Heart right ventricle (tissue), 16 donors: ENCODE measurements around the gene EGFR. TPM values are rescaled to one million over a fixed set of nuclear protein-coding genes. Genes with fewer than 3 reads are reported as not detected.

Source experiments
- ATAC-seq, 8 donors: fragments of 200-7000 bp; cut with Tn5 transposase; one replicate each; pipeline ENCODE4 v1.9.1; 2020; ENCODE audit warnings: mild to moderate bottlenecking in 8 of 8, moderate library complexity in 8 of 8, moderate number of reproducible peaks in 1 of 8
- DNase-seq, 2 donors: peaks; one replicate each; pipeline ENCODE4 v3.0.0-alpha.2; 2020
- H3K27ac ChIP-seq, 10 donors: fragments of 200-600 bp; sonication (generic) in 2 of 10; one replicate each; pipeline versions ENCODE4 v1.5.0 to v1.8.0; 2020 to 2022; ENCODE audit warnings: mild to moderate bottlenecking in 3 of 10
- H3K27me3 ChIP-seq, 7 donors: fragments of 200-600 bp; one replicate each; pipeline ENCODE4 v1.8.0; 2021 to 2022; ENCODE audit warnings: mild to moderate bottlenecking in 2 of 7
- H3K36me3 ChIP-seq, 9 donors: fragments of 200-600 bp; sonication (generic) in 1 of 9; one replicate each; pipeline versions ENCODE4 v1.5.0 to v1.8.0; 2020 to 2022; ENCODE audit warnings: mild to moderate bottlenecking in 2 of 9
- H3K4me1 ChIP-seq, 9 donors: fragments of 200-600 bp; sonication (generic) in 1 of 9; one replicate each; pipeline versions ENCODE4 v1.5.0 to v1.8.0; 2020 to 2022; ENCODE audit warnings: mild to moderate bottlenecking in 4 of 9
- H3K4me3 ChIP-seq, 10 donors: fragments of 200-600 bp; sonication (generic) in 2 of 10; one replicate each; pipeline versions ENCODE4 v1.5.0 to v1.8.0; 2020 to 2022; ENCODE audit warnings: mild to moderate bottlenecking in 7 of 10, moderate library complexity in 2 of 10
- H3K9me3 ChIP-seq, 11 donors: fragments of 200-600 bp in 10 of 11; sonication (generic) in 2 of 11; one replicate each; pipeline versions ENCODE4 v1.5.0 to v1.8.0; 2013 to 2022; ENCODE audit warnings: mild to moderate bottlenecking in 2 of 11, control low read depth in 1 of 11, moderate library complexity in 1 of 11
- WGBS, 2 donors: extraction: QIAGEN DNeasy Blood & Tissue Kit; methylation state at CpG; one replicate each; pipeline ENCODE4 v1.1.7; 2013; ENCODE audit warnings: inconsistent platforms in 1 of 2; 5-methylcytosine and 5-hydroxymethylcytosine counted together
- intact Hi-C, 10 donors: fragments of 100-400 bp; cut with DNase I; formaldehyde crosslinking; loops; one replicate each; pipeline versions ENCODE4 v1.11.1 to v1.14.2; 2022
- polyA plus RNA-seq, 2 donors: library from polyadenylated mRNA; stranded (reverse); fragments of 200-250 nt; gene quantifications; one replicate each; pipeline ENCODE4 v1.2.3, GENCODE V29; 2013
- total RNA-seq, 10 donors: library from RNA; stranded (reverse); fragmentation: NEBNext Ultra II Directional in 3 of 10; extraction: Animal tissue kit (Norgen Biotek cat#: 25700) in 3 of 10; gene quantifications; one replicate each; pipeline versions ENCODE4 v1.2.1 to v1.2.4, GENCODE V29; 2021 to 2023
- TF ChIP-seq, protein P1 (sequence below), 9 donors: fragments of 200-600 bp; sonication (generic) in 2 of 9; IDR thresholded peaks; one replicate each; pipeline versions ENCODE4 v1.5.0 to v1.8.0; 2021 to 2022; ENCODE audit warnings: antibody characterized with exemption in 9 of 9, mild to moderate bottlenecking in 5 of 9, moderate library complexity in 1 of 9
- donor health status: Arrhythmogenic right ventricular cardiomyopathy.
- donor health status: ischemic (EF 13 %, LVEDD 7.1; RV severe dilation, severe dysfunction).
- donor health status: healthy with polysubstance abuse.
- donor health status: DM: no; HTN: yes; CAD: no.
- donor health status: DM: no; HTN: no; CAD: no.
- donor health status: ischemic (EF 25% LVEDD 6.9; RV normal size, moderate dysfunction).
- donor health status: ischemic (EF 25% LVEDD 5.7; RV mildly dilated, moderate dysfunction).
- donor health status: healthy.
- donor health status: DM: yes; HTN: yes; CAD: no.
- donor health status: Ischemic cardiomyopathy.
- donor health status: ischemic (EF 35%, LVEDD 5.7; RV mildly dilated, moderate dysfunction).
- donor health status: nonischemic (EF 11% LVEDD 7.7; RV severe dilation, severe dysfunction).
- donor health status: DM: yes; HTN: yes; CAD: no.
- donor health status: PGD.
- donor health status: ischemic (EF 29% LVEDD 5.4; RV normal size, mild dysfunction).
- donor health status: nonischemic (EF 23%, LVEDD 6.1; RV moderate dilation, normal function).

The EGFR gene
- total and polyA plus RNA-seq, 12 donors: 1.9 to 13.5 (median 7.6) TPM

DNA sequence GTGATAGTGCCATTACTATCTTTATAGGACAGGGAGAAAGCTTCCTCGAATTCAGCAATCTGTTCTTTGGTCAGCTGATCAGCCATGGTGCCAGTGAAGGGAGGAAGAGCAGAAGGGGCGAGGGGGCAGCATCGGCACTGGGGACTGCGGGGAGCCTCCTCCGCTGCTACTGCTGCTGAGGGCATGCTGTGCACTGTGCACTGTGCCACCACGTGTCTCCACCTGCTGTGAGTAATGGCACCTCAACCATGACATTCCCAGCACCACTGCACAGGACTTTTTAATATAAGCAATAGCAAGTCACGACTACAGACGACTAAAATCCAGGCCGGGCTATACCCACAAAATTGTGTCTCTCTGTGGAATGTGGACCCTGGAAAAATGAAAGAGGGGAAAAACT lies 241.4 kb downstream of the EGFR start:
- DNase-seq: no peak
- Histone ChIP-seq H3K9me3 (no peaks in the 10 kb centered on the region), H3K27me3 (peaks cover 4 to 31% (median 20%) of the 10 kb centered on the region in 7 donors), H3K36me3 (no peaks in the 10 kb centered on the region), H3K4me1 (peaks cover 0 to 8% (median 2%) of the 10 kb centered on the region in 9 donors), H3K27ac (no peak overlapping the region), H3K4me3 (no peak overlapping the region)
- 78 to 80% methylated on average over 9 of the region's 9 CpGs for WGBS, 2 donors
- intact Hi-C loops: loop anchor here in 1 of 10 donors (5.0 kb wide), 1 partner anchor 493 kb away; no protein-coding TSS in a partner anchor
- ATAC-seq: no peak
- TF ChIP-seq, protein P1, sequence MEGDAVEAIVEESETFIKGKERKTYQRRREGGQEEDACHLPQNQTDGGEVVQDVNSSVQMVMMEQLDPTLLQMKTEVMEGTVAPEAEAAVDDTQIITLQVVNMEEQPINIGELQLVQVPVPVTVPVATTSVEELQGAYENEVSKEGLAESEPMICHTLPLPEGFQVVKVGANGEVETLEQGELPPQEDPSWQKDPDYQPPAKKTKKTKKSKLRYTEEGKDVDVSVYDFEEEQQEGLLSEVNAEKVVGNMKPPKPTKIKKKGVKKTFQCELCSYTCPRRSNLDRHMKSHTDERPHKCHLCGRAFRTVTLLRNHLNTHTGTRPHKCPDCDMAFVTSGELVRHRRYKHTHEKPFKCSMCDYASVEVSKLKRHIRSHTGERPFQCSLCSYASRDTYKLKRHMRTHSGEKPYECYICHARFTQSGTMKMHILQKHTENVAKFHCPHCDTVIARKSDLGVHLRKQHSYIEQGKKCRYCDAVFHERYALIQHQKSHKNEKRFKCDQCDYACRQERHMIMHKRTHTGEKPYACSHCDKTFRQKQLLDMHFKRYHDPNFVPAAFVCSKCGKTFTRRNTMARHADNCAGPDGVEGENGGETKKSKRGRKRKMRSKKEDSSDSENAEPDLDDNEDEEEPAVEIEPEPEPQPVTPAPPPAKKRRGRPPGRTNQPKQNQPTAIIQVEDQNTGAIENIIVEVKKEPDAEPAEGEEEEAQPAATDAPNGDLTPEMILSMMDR (IDR thresholded peaks at IDR 0.05): no peak

- H3K4me3 ChIP-seq: no peak overlapping the region
- DNase-seq: no peak
- H3K36me3 ChIP-seq: no peaks in the 10 kb centered on the region
- no peaks in the 10 kb centered on the region for H3K9me3 ChIP-seq
- H3K27me3 ChIP-seq: peaks cover 4 to 31% (median 13%) of the 10 kb centered on the region in 7 donors
- WGBS, 2 donors: 61 to 95% methylated on average over 3 of the region's 3 CpGs
- TF ChIP-seq, protein P1 (IDR thresholded peaks at IDR 0.05): no peak
- peaks cover 0 to 3% (median 0%) of the 10 kb centered on the region in 9 donors for H3K4me1 ChIP-seq
- intact Hi-C loops: loop anchor here in 1 of 10 donors (5.0 kb wide), 1 partner anchor 494 kb away; no protein-coding TSS in a partner anchor
- no peak overlapping the region for H3K27ac ChIP-seq
- ATAC-seq: no peak
Observed at GRCh38 chr7:55260676-55261385, 242.0 kb downstream of the EGFR start.
